ENCODE results near the gene TCF25.

GRCh38 chr16:89912143-89912542, 38.8 kb downstream of the TCF25 start:
- no peak for TF ChIP-seq YY1 (IDR thresholded peaks at IDR 0.05; ENCODE audit: low read depth)
- TF ChIP-seq MAX (IDR thresholded peaks at IDR 0.05), result no peak
- no peak for TF ChIP-seq REST (IDR thresholded peaks at IDR 0.05; ENCODE audit: low read depth)
- no peak for TF ChIP-seq EP300 (IDR thresholded peaks at IDR 0.05; ENCODE audit: borderline replicate concordance)
- no peak for TF ChIP-seq RAD21 (IDR thresholded peaks at IDR 0.05; ENCODE audit: low read depth)
- TF ChIP-seq FOXM1 (IDR thresholded peaks at IDR 0.05; ENCODE audit: borderline replicate concordance, low read depth), result no peak

Measured in Ishikawa (cell line).